ENCODE results near the gene NAV3. TPM values are rescaled to one million over a fixed set of nuclear protein-coding genes. Genes with fewer than 3 reads are reported as not detected.

NAV3 gene
- total RNA-seq, 2 donors from 2014 or later, result 0.20 to 1.9 TPM

- Histone ChIP-seq H3K4me1 (ENCODE audit: control insufficient read depth, insufficient read depth, low read length) (no peaks in the 10 kb centered on the region), H3K27me3 (ENCODE audit: control insufficient read depth, insufficient read depth, low read length, poor library complexity, severe bottlenecking) (no peaks in the 10 kb centered on the region), H3K9me3 (ENCODE audit: control insufficient read depth, low read length) (no peaks in the 10 kb centered on the region), H3K4me3 (ENCODE audit: low read length) (no peak overlapping the region), H3K36me3 (ENCODE audit: control insufficient read depth, insufficient read depth, low read length) (no peaks in the 10 kb centered on the region), H3K9ac (ENCODE audit: extremely low read depth, low read length, poor library complexity, severe bottlenecking) (no peak overlapping the region), H3K27ac (ENCODE audit: low read depth, low read length) (no peak overlapping the region)
- Mint-ChIP-seq H3K4me1 (peaks cover 4% of the 10 kb centered on the region), H3K27ac (no peak overlapping the region), H3K27me3 (ENCODE audit: insufficient read depth) (no peaks in the 10 kb centered on the region), H3K4me3 (no peak overlapping the region), H3K36me3 (ENCODE audit: low read depth) (no peaks in the 10 kb centered on the region), H3K9me3 (no peaks in the 10 kb centered on the region)
- no peak for DNase-seq
- 89 to 100% methylated on average over 2 to 3 of the region's 3 CpGs for WGBS, 2 experiments (ENCODE audit: insufficient coverage in 1 of 2, insufficient read length in 1 of 2)
- TF ChIP-seq CTCF (conservative IDR thresholded peaks at IDR 0.05), result no peak
Measured at GRCh38 chr12:77919450-77919849, 88.8 kb downstream of the NAV3 start.

- no peak overlapping the region for H3K27ac Mint-ChIP-seq
- H3K4me3 ChIP-seq (ENCODE audit: low read length), result no peak overlapping the region
- WGBS, 2 experiments (ENCODE audit: insufficient coverage in 1 of 2, insufficient read length in 1 of 2), result 43% methylated on average over 1 of the region's 1 CpG; no CpG with 5 or more reads in 1 of the 2 experiments
- H3K27ac ChIP-seq (ENCODE audit: low read depth, low read length), result no peak overlapping the region
- no peaks in the 10 kb centered on the region for H3K4me1 ChIP-seq (ENCODE audit: control insufficient read depth, insufficient read depth, low read length)
- no peaks in the 10 kb centered on the region for H3K27me3 Mint-ChIP-seq (ENCODE audit: insufficient read depth)
- H3K9me3 ChIP-seq (ENCODE audit: control insufficient read depth, low read length), result no peaks in the 10 kb centered on the region
- DNase-seq, result no peak
- no peaks in the 10 kb centered on the region for H3K4me1 Mint-ChIP-seq
- H3K4me3 Mint-ChIP-seq, result no peak overlapping the region
- no peaks in the 10 kb centered on the region for H3K9me3 Mint-ChIP-seq
- H3K36me3 ChIP-seq (ENCODE audit: control insufficient read depth, insufficient read depth, low read length), result no peaks in the 10 kb centered on the region
- H3K9ac ChIP-seq (ENCODE audit: extremely low read depth, low read length, poor library complexity, severe bottlenecking), result no peak overlapping the region
- no peak for TF ChIP-seq CTCF (conservative IDR thresholded peaks at IDR 0.05)
- H3K27me3 ChIP-seq (ENCODE audit: control insufficient read depth, insufficient read depth, low read length, poor library complexity, severe bottlenecking), result no peaks in the 10 kb centered on the region
- H3K36me3 Mint-ChIP-seq (ENCODE audit: low read depth), result no peaks in the 10 kb centered on the region
Measured at GRCh38 chr12:77923882-77924281, 93.2 kb downstream of the NAV3 start.

GRCh38 chr12:77924703-77925102, 94.0 kb downstream of the NAV3 start:
- Histone ChIP-seq H3K36me3 (ENCODE audit: control insufficient read depth, insufficient read depth, low read length) (no peaks in the 10 kb centered on the region), H3K9me3 (ENCODE audit: control insufficient read depth, low read length) (no peaks in the 10 kb centered on the region), H3K9ac (ENCODE audit: extremely low read depth, low read length, poor library complexity, severe bottlenecking) (no peak overlapping the region), H3K4me3 (ENCODE audit: low read length) (no peak overlapping the region), H3K27me3 (ENCODE audit: control insufficient read depth, insufficient read depth, low read length, poor library complexity, severe bottlenecking) (no peaks in the 10 kb centered on the region), H3K27ac (ENCODE audit: low read depth, low read length) (no peak overlapping the region), H3K4me1 (ENCODE audit: control insufficient read depth, insufficient read depth, low read length) (no peaks in the 10 kb centered on the region)
- Mint-ChIP-seq H3K27ac (no peak overlapping the region), H3K36me3 (ENCODE audit: low read depth) (no peaks in the 10 kb centered on the region), H3K4me3 (no peak overlapping the region), H3K4me1 (no peaks in the 10 kb centered on the region), H3K27me3 (ENCODE audit: insufficient read depth) (no peaks in the 10 kb centered on the region), H3K9me3 (no peaks in the 10 kb centered on the region)
- DNase-seq, result no peak
- 78 to 97% methylated on average over 1 to 2 of the region's 2 CpGs for WGBS, 2 experiments (ENCODE audit: insufficient coverage in 1 of 2, insufficient read length in 1 of 2)
- TF ChIP-seq CTCF (conservative IDR thresholded peaks at IDR 0.05), result no peak
